Astrocyte of the hippocampus (primary cell): ENCODE measurements around the gene IQSEC2.
A peak's percentile ranks its signal among the peaks of the same experiment; 100 is the strongest.

Experiments
- DNase-seq: peaks from one replicate; pipeline ENCODE4 v3.0.0; 2011; ENCODE audit warnings: low read depth, low spot score

The IQSEC2 gene

GRCh38 chrX:53244610-53245009 lies 36.8 kb downstream of the IQSEC2 start:
- DNase-seq, result no peak

GRCh38 chrX:53242310-53242709 lies 39.1 kb downstream of the IQSEC2 start:
- DNase-seq, result no peak

GRCh38 chrX:53241558-53241957 lies 39.8 kb downstream of the IQSEC2 start:
- no peak for DNase-seq

- no peak for DNase-seq
Measured at GRCh38 chrX:53239474-53239873, 41.9 kb downstream of the IQSEC2 start.

GRCh38 chrX:53237056-53237455 lies 44.3 kb downstream of the IQSEC2 start:
- no peak for DNase-seq

- DNase-seq, result no peak
Measured at GRCh38 chrX:53236025-53236679, 45.2 kb downstream of the IQSEC2 start.

- no peak for DNase-seq
Measured at GRCh38 chrX:53235566-53235965, 45.8 kb downstream of the IQSEC2 start.

GRCh38 chrX:53234484-53234883 lies 46.9 kb downstream of the IQSEC2 start:
- no peak for DNase-seq

GRCh38 chrX:53233536-53233935 lies 47.8 kb downstream of the IQSEC2 start:
- DNase-seq, result no peak

- DNase-seq, result no peak
Measured at GRCh38 chrX:53230116-53230515, 51.3 kb downstream of the IQSEC2 start.

- DNase-seq, result no peak
Measured at GRCh38 chrX:53227224-53227765, 54.1 kb downstream of the IQSEC2 start.

GRCh38 chrX:53224860-53225797 lies 56.3 kb downstream of the IQSEC2 start, which contains the start of gene KDM5C:
KDM5C (minus strand) TSS chrX:53225207; CDS start chrX:53224889, 318 bp downstream.
- DNase-seq, result peak; percentile 97

GRCh38 chrX:53223955-53224859 lies 57.2 kb downstream of the IQSEC2 start:
- DNase-seq, result peak; percentile 56

- DNase-seq, result no peak
Measured at GRCh38 chrX:53223068-53223693, 58.2 kb downstream of the IQSEC2 start.
